Activated T-helper 2 cell treated with anti-CD3 and anti-CD28 coated beads, Interferon-gamma antibody, Interleukin-2, Interleukin-4, amounts not matched to agents 10 μg/mL and 5 μg/mL and 100 μg/mL, durations not matched to agents 14 hours and 24 hours and 36 hours (primary cell): Measurements from ENCODE around the gene SCN1A. TPM values are rescaled to one million over a fixed set of nuclear protein-coding genes. Genes with fewer than 3 reads are reported as not detected.
"Not testable (repeated sequence)": the region's sequence is repeated elsewhere in the genome, so short reads cannot be mapped to it uniquely, and the experiment has no call there.

ENCODE experiments used
- DNase-seq: peaks from one replicate; pipeline ENCODE4 v3.0.0; 2021; ENCODE audit warnings: low spot score
- H3K27ac Mint-ChIP-seq: one replicate; pipeline ENCODE4 v1.8.0; 2021; ENCODE audit warnings: mixed read lengths
- H3K27me3 Mint-ChIP-seq: one replicate; pipeline ENCODE4 v1.8.0; 2021; ENCODE audit warnings: low read depth, mixed read lengths
- H3K36me3 Mint-ChIP-seq: one replicate; pipeline ENCODE4 v1.8.0; 2021; ENCODE audit warnings: low read depth, mixed read lengths
- H3K4me1 Mint-ChIP-seq: one replicate; pipeline ENCODE4 v1.8.0; 2021; ENCODE audit warnings: low read depth, mixed read lengths
- H3K4me3 Mint-ChIP-seq: one replicate; pipeline ENCODE4 v1.8.0; 2021; ENCODE audit warnings: low read depth, mild to moderate bottlenecking, moderate library complexity, mixed read lengths
- H3K9me3 Mint-ChIP-seq: one replicate; pipeline ENCODE4 v1.8.0; 2021; ENCODE audit warnings: mixed read lengths
- intact Hi-C: fragments of 100-400 bp; cut with micrococcal nuclease; formaldehyde crosslinking; loops from one replicate; pipeline ENCODE4 v1.15.1; 2023
- total RNA-seq: library from RNA; stranded (reverse); gene quantifications from 2 replicates; pipeline ENCODE4 v1.2.3, GENCODE V29; 2022

Gene SCN1A
- total RNA-seq, 1 donor from 2014 or later, result not detected

DNA sequence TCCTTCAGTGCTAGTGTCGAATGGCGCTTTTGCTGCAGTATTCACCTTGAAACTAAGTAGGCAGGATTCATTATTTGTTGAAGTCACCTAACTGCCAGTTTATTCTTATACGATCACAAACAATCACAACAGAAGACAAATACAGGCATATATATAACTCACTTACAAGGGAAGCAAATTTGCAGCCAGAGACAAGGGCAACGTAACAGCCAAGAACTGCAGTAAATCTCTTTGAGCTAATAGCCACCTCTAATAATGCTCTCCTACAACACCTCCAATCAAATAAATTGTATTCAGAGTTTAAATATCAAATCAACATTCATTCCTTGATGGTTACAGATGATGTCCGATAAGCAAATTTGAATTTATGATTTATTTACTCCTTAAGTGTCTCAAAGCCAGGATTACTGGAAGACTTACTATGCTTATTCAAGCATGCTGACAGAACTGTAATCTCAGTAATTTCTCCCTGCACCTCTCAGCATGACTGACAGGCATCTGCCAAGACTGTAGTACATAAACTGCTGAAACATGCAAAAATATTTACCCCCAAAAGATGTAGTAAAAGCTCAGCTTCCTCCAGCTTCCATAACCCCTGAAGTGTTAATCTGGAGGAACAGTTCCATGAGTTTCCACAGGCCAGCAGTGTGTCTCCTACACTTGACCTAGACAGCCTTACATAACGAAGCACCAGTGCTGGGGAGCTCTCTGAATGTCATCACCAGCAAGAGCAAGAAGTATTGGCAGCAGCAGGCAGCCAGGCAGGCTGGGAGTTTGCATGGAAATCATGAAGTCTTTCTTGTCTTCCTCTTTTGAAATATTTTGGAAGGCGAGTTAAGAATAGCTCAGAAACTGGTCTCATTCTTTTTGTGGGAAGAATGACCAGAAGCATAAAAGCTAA is 20.9 kb upstream of the SCN1A start:
- H3K36me3 Mint-ChIP-seq, result no peaks in the 10 kb centered on the region
- intact Hi-C loops, result no loop called here
- no peak overlapping the region for H3K4me3 Mint-ChIP-seq
- no peak for DNase-seq
- no peaks in the 10 kb centered on the region for H3K27me3 Mint-ChIP-seq
- no peaks in the 10 kb centered on the region for H3K4me1 Mint-ChIP-seq
- no peak overlapping the region for H3K27ac Mint-ChIP-seq
- no peaks in the 10 kb centered on the region for H3K9me3 Mint-ChIP-seq

DNA sequence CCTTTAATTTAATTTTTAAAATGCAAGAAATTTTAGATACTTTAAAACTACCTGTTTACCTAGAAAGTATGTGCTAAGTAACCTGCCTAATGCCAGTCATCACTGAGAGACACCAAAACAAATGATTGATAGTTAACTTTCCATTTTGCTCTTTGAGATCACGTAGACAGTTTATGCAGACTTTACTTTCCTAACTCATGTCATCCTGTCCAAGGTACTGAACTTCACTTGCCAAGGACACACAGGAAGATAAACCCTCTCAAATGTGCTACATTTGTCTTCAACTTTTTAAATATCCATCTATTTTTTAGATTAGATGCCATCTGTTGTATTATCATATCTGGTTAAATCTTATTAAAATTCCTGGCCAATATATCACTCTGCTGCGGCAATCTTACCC is 20.1 kb upstream of the SCN1A start:
- DNase-seq, result no peak
- no peaks in the 10 kb centered on the region for H3K36me3 Mint-ChIP-seq

DNA sequence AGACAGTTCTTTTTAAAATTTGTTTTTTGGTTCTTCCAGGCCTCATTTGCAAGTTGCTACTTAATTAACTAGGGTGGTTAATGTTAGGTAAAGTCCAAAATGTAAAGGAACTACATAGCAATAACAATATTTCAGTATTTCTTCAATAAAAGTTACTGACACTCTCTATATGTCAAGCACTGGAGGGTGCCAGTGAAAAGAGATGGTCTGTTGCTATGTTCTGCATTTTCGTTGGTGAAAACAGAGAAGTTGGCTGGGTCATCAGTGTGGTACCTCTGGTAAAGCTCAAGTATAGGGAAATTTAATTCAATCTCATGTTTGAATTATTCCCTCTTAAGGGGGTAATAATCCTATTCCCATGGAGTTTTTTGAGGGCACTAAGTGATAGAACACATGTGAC is 16.3 kb upstream of the SCN1A start:
- Mint-ChIP-seq H3K27ac (no peak overlapping the region), H3K9me3 (no peaks in the 10 kb centered on the region), H3K4me1 (no peaks in the 10 kb centered on the region), H3K4me3 (no peak overlapping the region), H3K27me3 (no peaks in the 10 kb centered on the region), H3K36me3 (no peaks in the 10 kb centered on the region)
- no peak for DNase-seq
- intact Hi-C loops, result no loop called here

More for the DNA sequence above, 20.1 kb upstream of the SCN1A start:
- Mint-ChIP-seq H3K27ac (no peak overlapping the region), H3K9me3 (no peaks in the 10 kb centered on the region), H3K4me3 (no peak overlapping the region), H3K27me3 (no peaks in the 10 kb centered on the region), H3K4me1 (no peaks in the 10 kb centered on the region)
- intact Hi-C loops, result no loop called here

DNA sequence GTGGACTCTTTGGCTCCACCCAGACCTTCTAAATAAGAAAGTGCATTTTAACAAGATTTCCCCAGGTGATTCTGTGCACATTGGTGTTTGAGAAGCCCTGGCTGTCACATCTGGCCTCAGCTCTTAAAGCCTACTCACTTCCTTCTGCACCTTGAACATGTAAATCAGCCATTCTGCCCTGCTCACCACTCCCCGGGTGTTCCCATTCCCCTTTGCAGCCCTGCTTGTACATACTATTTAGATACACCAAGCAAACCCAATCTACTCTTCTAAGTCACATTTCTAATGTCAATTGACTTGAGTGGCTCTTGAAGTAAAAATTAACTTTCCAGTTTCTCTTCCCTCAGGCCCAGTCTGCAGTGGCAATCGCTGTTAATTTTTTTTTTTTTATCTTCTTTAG is 13.1 kb upstream of the SCN1A start:
- Mint-ChIP-seq H3K9me3 (no peaks in the 10 kb centered on the region), H3K4me1 (no peaks in the 10 kb centered on the region), H3K4me3 (no peak overlapping the region), H3K36me3 (no peaks in the 10 kb centered on the region), H3K27ac (no peak overlapping the region), H3K27me3 (no peaks in the 10 kb centered on the region)
- intact Hi-C loops, result no loop called here
- no peak for DNase-seq

DNA sequence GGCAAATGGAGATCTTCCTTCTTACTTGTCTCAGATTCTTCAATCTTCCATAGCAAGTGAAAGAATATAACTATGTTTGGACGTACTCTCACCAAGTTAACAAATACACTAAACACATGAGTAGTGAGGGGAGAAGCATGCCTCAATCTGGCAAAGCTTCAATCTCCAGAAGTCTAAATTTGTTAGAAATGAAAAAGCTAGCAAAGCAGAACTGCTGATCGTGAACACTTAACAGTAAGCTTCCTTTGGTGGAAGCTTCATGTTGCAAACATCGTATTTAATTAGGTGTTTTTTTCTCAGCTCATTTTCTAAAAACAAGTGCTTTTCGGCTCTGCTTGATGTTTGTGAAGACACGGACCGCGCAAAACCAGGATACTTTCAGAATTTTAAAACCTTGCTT is 12.7 kb upstream of the SCN1A start:
- H3K27ac Mint-ChIP-seq, result no peak overlapping the region
- intact Hi-C loops, result no loop called here
- H3K4me1 Mint-ChIP-seq, result no peaks in the 10 kb centered on the region
- H3K27me3 Mint-ChIP-seq, result no peaks in the 10 kb centered on the region
- no peaks in the 10 kb centered on the region for H3K36me3 Mint-ChIP-seq
- DNase-seq, result no peak
- no peaks in the 10 kb centered on the region for H3K9me3 Mint-ChIP-seq
- H3K4me3 Mint-ChIP-seq, result no peak overlapping the region

DNA sequence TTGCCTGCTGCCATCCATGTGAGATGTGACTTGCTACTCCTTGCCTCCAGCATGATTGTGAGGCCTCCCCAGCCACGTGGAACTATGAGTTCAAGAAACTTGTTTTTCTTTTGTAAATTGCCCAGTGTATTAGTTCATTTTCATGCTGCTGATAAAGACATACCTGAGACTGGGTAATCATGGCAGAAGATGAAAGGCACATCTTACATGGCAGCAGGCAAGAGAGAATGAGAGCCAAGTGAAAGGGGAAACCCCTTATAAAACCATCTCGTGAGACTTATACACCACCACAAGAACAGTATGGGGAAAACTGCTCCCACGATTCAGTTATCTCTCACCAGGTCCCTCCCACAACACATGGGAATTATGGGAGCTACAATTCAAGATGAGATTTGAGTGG is 11.7 kb upstream of the SCN1A start:
- H3K27ac Mint-ChIP-seq, H3K9me3 Mint-ChIP-seq, H3K36me3 Mint-ChIP-seq, H3K27me3 Mint-ChIP-seq, H3K4me1 Mint-ChIP-seq, H3K4me3 Mint-ChIP-seq, DNase-seq, intact Hi-C loops: not testable (repeated sequence)

DNA sequence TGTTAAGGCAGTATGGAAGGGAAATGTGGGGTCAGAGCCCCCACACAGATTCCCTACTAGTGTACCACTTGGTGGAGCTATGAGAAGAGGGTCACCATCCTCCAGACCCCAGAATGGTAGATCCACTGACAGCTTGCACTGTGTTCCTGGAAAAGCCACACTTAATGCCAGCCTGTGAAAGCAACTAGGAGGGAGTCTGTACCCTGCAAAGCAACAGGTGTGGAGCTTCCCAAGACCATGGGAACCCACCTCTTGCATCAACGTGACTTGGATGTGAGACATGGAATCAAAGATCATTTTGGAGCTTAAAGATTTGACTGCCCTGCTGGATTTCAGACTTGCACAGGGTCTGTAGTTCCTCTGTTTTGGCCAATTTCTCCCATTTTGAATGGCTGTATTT is 10.8 kb upstream of the SCN1A start:
- no peaks in the 10 kb centered on the region for H3K4me1 Mint-ChIP-seq

DNA sequence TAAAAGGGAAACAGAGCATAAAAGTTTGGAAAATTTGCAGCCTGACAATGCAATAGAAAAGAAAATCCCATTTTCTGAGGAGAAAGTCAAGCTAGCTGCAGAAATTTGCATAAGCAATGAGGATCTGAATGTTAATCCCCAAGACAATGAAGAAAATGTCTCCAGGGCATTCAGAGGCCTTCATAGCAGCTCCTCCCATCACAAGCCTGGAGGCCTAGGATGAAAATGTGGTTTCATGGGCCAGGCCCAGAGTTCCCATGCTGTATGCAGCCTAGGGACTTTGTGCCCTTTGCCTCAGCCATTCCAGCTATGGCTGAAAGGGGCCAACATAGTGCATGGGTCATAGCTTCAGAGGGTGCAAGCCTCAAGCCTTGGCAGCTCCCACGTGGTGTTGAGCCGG is 10.3 kb upstream of the SCN1A start:
- Mint-ChIP-seq H3K27ac (no peak overlapping the region), H3K36me3 (no peaks in the 10 kb centered on the region), H3K9me3 (no peaks in the 10 kb centered on the region), H3K4me1 (no peaks in the 10 kb centered on the region), H3K4me3 (no peak overlapping the region), H3K27me3 (peaks cover 2% of the 10 kb centered on the region)
- intact Hi-C loops, result no loop called here
- DNase-seq, result no peak

More for the DNA sequence above, 10.8 kb upstream of the SCN1A start:
- Mint-ChIP-seq H3K36me3 (no peaks in the 10 kb centered on the region), H3K27ac (no peak overlapping the region), H3K9me3 (no peaks in the 10 kb centered on the region), H3K27me3 (peaks cover 1% of the 10 kb centered on the region), H3K4me3 (no peak overlapping the region)
- intact Hi-C loops, result no loop called here
- DNase-seq, result no peak

DNA sequence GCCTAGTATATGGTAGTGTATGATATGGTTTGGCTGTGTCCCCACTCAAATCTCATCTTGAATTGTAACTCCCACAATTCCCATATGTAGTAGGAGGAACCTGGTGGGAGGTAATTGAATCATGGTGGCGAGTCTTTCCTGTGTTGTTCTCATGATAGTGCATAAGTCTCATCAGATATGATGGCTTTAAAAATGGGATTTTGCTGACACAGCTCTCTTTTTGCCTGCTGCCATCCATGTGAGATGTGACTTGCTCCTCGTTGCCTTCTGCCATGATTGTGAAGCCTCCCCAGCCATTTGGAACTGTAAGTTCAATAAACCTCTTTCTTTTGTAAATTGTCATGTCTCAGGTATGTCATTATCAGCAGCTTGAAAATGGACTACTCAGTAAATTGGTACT is 9.5 kb upstream of the SCN1A start:
- Mint-ChIP-seq H3K9me3 (no peaks in the 10 kb centered on the region), H3K27me3 (peaks cover 2% of the 10 kb centered on the region), H3K27ac (no peak overlapping the region), H3K4me1 (no peaks in the 10 kb centered on the region), H3K36me3 (no peaks in the 10 kb centered on the region), H3K4me3 (no peak overlapping the region)
- intact Hi-C loops, result no loop called here
- no peak for DNase-seq

DNA sequence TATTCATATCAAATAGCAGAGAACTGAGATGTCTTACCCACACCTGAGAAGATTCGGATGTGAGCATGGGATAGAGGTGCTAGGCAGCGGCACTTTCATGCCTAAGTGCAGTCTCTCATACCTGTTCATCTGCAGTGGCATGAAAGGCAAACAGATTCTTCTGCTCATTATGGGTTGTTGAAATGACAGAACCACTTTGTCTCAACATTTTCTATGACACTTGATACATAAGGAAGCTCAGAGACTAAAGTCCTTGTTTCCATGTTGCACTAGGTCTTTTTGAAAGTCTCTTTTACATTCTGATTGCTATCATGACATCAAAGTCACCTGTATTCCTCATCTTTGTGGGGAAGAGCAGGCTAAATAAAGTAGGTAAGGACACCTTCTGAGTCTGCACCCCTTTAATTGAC is 8.0 kb upstream of the SCN1A start:
- peaks cover 2% of the 10 kb centered on the region for H3K27me3 Mint-ChIP-seq
- no peak overlapping the region for H3K27ac Mint-ChIP-seq
- intact Hi-C loops, result no loop called here
- H3K4me3 Mint-ChIP-seq, result no peak overlapping the region
- no peaks in the 10 kb centered on the region for H3K4me1 Mint-ChIP-seq
- H3K9me3 Mint-ChIP-seq, result no peaks in the 10 kb centered on the region
- DNase-seq, result no peak
- H3K36me3 Mint-ChIP-seq, result no peaks in the 10 kb centered on the region

DNA sequence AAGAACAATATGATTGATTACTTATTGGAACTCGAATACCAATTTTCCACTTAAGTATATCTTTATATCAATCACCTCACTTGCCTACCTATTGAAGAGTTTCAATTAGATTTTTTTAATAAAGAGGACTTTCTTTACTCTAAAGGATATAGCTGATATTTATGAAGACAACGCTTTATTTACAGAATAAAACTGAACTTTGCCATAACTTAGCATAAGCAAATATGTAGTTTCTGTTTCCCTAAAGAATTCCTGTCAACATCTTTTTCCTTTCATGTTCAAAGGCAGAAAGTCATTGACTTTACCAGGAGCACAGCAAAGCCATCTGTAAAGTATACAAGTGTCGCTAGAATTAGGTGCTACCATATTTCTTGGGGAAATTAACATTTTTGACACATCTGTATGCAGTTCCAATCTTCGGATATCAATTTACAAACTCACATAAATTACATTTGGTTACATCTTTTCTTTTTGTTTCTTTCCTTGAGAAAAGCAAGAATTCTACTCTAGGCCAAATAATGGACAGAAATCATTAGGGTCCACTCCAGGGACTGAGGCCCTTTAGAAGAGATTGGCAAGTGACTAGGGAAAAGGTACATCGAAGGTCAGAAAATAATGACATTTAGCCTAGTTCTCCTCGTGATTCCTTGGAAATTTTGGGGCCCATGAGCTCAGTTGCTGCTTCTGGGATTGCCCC is 7.5 kb upstream of the SCN1A start:
- no peak overlapping the region for H3K27ac Mint-ChIP-seq
- H3K4me1 Mint-ChIP-seq, result no peaks in the 10 kb centered on the region
- H3K4me3 Mint-ChIP-seq, result no peak overlapping the region
- DNase-seq, result no peak
- H3K27me3 Mint-ChIP-seq, result peaks cover 2% of the 10 kb centered on the region
- intact Hi-C loops, result no loop called here
- no peaks in the 10 kb centered on the region for H3K9me3 Mint-ChIP-seq
- no peaks in the 10 kb centered on the region for H3K36me3 Mint-ChIP-seq

DNA sequence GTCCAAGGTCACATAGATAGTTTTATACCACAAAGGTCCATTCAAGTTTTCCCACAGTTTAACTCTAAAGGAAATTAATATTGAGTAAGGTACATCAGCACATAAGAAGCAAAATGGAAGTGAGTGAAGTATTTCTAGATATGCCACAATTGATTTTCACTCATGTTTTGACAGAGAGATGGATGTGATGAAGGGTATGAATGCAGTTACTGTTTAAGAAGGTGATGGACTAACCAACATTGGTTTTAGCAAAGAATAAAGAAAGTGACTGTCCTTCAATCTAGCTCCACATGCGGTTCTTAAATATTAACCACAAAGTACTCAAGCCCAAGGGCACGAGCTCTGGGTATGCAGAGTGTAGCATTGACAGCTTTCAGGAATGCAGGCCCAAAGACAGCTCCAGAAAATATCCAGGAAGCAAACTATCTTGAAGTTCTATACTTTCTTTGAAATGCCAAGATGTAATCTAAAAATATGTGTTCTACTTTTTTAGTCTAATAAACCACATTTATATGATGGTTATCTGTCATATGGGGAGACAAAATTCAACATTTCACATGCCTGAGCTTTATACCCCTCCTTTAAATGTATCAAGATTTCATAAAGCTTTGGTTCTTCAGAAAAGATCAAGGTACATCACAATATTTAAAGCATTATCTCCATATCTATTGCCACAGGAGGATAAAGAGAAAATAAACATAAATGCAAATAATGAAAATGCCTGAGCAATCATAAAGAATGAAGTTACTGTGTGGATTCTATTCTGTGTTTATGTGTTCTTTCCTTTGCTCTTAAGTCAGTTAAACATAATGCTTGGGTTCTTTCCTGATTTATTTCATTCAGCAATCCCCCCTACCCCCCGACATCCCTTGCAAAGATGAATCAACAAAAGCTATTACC is 6.7 kb upstream of the SCN1A start:
- Mint-ChIP-seq H3K9me3 (no peaks in the 10 kb centered on the region), H3K36me3 (no peaks in the 10 kb centered on the region), H3K27me3 (peaks cover 4% of the 10 kb centered on the region), H3K4me3 (no peak overlapping the region), H3K4me1 (no peaks in the 10 kb centered on the region), H3K27ac (no peak overlapping the region)
- no peak for DNase-seq
- intact Hi-C loops, result no loop called here
